WERI-Rb-1 (cell line): Measurements from ENCODE around the gene RNF183.

ENCODE experiments used
- DNase-seq: peaks from one replicate; pipeline ENCODE4 v3.0.0-alpha.2; 2020
- H3K27ac ChIP-seq: fragments of 250-450 bp; sonication (Bioruptor Pico); 2 replicates; pipeline ENCODE4 v1.5.1; 2020; ENCODE audit warnings: mild to moderate bottlenecking, moderate library complexity
- H3K27me3 ChIP-seq: fragments of 250-450 bp; sonication (Bioruptor Pico); 2 replicates; pipeline ENCODE4 v1.5.1; 2021; ENCODE audit warnings: mild to moderate bottlenecking, low read depth, moderate library complexity; ENCODE audit not compliant: insufficient read depth, severe bottlenecking
- H3K36me3 ChIP-seq: fragments of 250-450 bp; sonication (Bioruptor Pico); 2 replicates; pipeline ENCODE4 v1.5.1; 2020; ENCODE audit warnings: mild to moderate bottlenecking, moderate library complexity
- H3K4me3 ChIP-seq: 2 replicates; pipeline ENCODE4 v1.5.1; 2011; ENCODE audit warnings: low read depth, mild to moderate bottlenecking, control low read depth, low read length
- H3K9me3 ChIP-seq: fragments of 250-450 bp; sonication (Bioruptor Pico); 2 replicates; pipeline ENCODE4 v1.5.1; 2021; ENCODE audit warnings: mild to moderate bottlenecking, moderate library complexity; ENCODE audit not compliant: severe bottlenecking
- CTCF ChIP-seq: IDR thresholded peaks from 2 replicates; pipeline ENCODE4 v1.5.1; 2011; ENCODE audit warnings: low read depth, mild to moderate bottlenecking, control low read depth, inconsistent platforms, low read length

RNF183 gene

DNA sequence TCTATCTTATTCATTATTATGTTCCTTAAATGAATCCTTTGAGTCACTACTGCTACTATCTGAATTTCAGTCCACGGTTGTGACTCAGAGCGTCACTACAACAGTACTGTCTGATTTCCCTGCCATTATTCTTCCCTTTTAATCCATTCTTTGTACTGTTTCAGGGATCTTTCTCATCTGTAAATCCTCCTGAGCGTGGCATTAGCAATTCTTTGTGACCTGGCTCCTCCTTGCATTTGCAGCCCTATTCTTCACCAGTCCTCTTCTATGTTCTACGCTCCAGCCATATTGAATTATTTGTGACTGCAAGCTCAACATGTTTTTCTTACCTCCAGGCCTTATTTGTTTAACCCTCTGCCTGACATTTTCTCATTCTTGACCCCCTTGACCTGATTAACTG lies 21.8 kb downstream of the RNF183 start:
- Histone ChIP-seq H3K9me3 (no peaks in the 10 kb centered on the region), H3K27me3 (no peaks in the 10 kb centered on the region), H3K27ac (no peak overlapping the region), H3K36me3 (peaks cover 94% of the 10 kb centered on the region), H3K4me3 (no peak overlapping the region)
- DNase-seq = no peak
- TF ChIP-seq CTCF = no peak

- Histone ChIP-seq H3K36me3 (peaks cover 74% of the 10 kb centered on the region), H3K27me3 (no peaks in the 10 kb centered on the region), H3K27ac (no peak overlapping the region), H3K9me3 (no peaks in the 10 kb centered on the region), H3K4me3 (no peak overlapping the region)
- DNase-seq = no peak
- no peak for TF ChIP-seq CTCF
These were observed 24.3 kb downstream of the RNF183 start for GRCh38 chr9:113278840-113279239.

DNA sequence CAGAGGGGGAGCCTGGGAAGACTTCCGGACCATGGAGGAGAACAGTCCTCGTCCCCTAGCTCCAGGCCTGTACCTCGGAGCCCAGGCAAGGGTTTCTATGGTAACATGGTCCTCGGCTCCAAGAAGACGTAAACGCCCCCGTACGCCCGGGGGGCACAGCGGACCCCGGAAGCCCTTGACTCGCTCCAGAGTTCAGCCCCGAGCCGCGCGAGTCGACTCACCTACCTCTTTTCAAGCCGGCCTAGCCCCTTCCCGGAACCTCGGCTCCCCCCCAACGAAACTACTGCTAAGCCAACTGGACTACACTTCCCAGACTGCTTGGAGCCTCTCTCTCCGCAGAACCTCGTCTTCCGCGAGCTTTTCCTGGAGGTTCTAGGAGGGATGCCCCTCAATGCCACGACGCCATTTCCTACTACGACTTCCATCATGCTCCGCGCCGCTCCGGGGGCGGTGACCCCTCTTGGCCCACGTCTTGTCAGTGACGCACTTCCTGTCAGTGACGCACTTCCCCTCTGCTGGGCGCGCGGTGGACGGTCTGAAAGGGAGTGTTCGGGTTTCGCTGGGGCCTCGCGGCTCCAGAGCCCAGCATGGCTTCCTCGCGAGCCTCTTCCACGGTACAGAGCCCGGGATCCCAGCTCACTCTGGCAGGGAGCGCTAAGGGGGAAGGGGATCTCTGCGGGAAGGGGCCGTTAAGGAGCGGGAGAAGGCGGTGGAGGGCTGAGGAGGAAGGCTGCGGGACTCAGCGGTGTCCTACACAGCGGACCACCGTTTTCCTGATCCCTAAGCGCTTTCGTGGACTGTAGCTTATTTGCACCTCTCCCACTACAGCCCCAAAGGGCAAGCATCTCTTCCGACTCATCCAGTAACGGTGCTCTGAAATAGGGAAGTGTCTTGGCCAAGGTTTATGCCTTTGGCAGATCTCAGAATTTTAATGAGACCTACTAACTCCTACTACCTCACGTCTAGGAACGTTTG lies 27.7 kb downstream of the RNF183 start, which contains the start of the genes CDC26 and PRPF4:
Gene CDC26, minus strand, starts transcription at position 416 of the 975 bp plus-strand sequence. CDS start 3,065 bp downstream, outside the sequence.
Gene PRPF4, plus strand, starts transcription at position 502 of the 975 bp plus-strand sequence. Its CDS starts 86 bp downstream, at position 588.
- Histone ChIP-seq H3K36me3 (peaks cover 68% of the 10 kb centered on the region), H3K27me3 (no peaks in the 10 kb centered on the region), H3K9me3 (no peaks in the 10 kb centered on the region), H3K27ac (peak within 1 kb of the TSS; percentile 91), H3K4me3 (peak within 1 kb of the TSS; percentile 72)
- DNase-seq = peak; percentile 99
- TF ChIP-seq CTCF = no peak

GRCh38 chr9:113274474-113275156 lies 28.6 kb downstream of the RNF183 start:
- peak; percentile 56 for TF ChIP-seq CTCF
- H3K27me3 ChIP-seq = no peaks in the 10 kb centered on the region
- peak overlapping the region; percentile 91 for H3K27ac ChIP-seq
- H3K9me3 ChIP-seq = no peaks in the 10 kb centered on the region
- peaks cover 63% of the 10 kb centered on the region for H3K36me3 ChIP-seq
- DNase-seq = peak; percentile 51
- H3K4me3 ChIP-seq = peak overlapping the region; percentile 72

- Histone ChIP-seq H3K4me3 (no peak overlapping the region), H3K36me3 (peaks cover 60% of the 10 kb centered on the region), H3K27me3 (no peaks in the 10 kb centered on the region), H3K27ac (peak overlapping the region; percentile 13; the same call in 1 of the 2 replicates), H3K9me3 (no peaks in the 10 kb centered on the region)
- peak; percentile 50 for DNase-seq
- TF ChIP-seq CTCF = no peak
These were observed 33.3 kb downstream of the RNF183 start for GRCh38 chr9:113269871-113270270.
